GM12875 (cell line): ENCODE measurements around the gene HOXA7.

ENCODE experiments used
- H3K4me3 ChIP-seq: one replicate; pipeline ENCODE4 v1.5.1; 2011; ENCODE audit warnings: low read depth, low read length, control low read depth
- TF ChIP-seq, protein P1 (sequence below): IDR thresholded peaks from 2 replicates; pipeline ENCODE4 v1.5.1; 2011; ENCODE audit warnings: low read depth, mild to moderate bottlenecking, control low read depth, inconsistent platforms, low read length, moderate library complexity, borderline replicate concordance; ENCODE audit not compliant: insufficient read depth

HOXA7 gene

DNA sequence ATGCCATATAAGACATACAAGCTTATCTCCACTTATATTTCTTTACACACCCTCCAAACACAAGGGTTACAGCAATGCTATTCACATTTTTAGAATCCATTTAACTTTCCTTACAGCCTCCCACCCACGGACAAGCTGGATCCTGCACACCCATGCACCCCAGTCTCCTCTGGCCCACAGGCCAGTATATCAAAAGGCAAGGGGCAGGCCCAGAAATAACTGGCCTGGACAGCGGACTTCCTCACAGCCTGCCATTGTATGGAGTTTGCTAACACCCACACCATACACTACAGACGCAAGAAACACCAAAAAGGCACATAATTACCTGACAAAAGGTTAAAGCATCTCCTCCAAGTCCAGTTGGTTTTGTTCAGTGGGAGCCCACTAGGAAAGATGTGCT lies 37.9 kb downstream of the HOXA7 start:
- TF ChIP-seq, protein P1, sequence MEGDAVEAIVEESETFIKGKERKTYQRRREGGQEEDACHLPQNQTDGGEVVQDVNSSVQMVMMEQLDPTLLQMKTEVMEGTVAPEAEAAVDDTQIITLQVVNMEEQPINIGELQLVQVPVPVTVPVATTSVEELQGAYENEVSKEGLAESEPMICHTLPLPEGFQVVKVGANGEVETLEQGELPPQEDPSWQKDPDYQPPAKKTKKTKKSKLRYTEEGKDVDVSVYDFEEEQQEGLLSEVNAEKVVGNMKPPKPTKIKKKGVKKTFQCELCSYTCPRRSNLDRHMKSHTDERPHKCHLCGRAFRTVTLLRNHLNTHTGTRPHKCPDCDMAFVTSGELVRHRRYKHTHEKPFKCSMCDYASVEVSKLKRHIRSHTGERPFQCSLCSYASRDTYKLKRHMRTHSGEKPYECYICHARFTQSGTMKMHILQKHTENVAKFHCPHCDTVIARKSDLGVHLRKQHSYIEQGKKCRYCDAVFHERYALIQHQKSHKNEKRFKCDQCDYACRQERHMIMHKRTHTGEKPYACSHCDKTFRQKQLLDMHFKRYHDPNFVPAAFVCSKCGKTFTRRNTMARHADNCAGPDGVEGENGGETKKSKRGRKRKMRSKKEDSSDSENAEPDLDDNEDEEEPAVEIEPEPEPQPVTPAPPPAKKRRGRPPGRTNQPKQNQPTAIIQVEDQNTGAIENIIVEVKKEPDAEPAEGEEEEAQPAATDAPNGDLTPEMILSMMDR = no peak
- no peak overlapping the region for H3K4me3 ChIP-seq

DNA sequence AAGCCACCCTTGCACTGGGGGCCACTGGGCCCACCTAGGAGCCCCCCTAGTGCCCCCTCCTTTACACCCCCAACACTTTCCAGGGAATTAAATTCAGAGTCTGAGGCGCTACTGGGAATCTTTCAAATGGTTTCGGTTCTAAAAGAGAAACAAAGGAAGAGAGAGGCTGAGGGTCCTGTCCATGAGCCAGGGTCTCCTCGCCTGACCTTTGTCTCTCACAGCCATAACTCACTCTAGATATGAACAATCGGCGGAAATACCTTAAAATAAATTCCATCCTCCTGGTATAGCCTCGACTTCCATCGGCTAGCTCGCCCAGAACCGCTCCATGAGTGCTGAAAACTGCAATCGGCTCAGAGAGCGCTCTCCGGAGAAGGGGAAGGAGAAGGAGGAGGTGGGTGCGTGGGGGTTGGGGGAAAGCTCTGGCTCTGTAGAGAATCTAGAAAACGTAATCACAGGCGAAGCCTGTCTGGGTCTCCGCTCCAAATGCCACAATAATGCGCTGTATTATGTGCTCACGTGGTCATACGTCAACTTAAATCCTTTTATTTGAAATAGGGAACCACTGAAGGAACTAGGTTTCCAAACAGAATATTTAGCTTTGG lies 38.5 kb downstream of the HOXA7 start:
- no peak overlapping the region for H3K4me3 ChIP-seq
- TF ChIP-seq, protein P1 = no peak

DNA sequence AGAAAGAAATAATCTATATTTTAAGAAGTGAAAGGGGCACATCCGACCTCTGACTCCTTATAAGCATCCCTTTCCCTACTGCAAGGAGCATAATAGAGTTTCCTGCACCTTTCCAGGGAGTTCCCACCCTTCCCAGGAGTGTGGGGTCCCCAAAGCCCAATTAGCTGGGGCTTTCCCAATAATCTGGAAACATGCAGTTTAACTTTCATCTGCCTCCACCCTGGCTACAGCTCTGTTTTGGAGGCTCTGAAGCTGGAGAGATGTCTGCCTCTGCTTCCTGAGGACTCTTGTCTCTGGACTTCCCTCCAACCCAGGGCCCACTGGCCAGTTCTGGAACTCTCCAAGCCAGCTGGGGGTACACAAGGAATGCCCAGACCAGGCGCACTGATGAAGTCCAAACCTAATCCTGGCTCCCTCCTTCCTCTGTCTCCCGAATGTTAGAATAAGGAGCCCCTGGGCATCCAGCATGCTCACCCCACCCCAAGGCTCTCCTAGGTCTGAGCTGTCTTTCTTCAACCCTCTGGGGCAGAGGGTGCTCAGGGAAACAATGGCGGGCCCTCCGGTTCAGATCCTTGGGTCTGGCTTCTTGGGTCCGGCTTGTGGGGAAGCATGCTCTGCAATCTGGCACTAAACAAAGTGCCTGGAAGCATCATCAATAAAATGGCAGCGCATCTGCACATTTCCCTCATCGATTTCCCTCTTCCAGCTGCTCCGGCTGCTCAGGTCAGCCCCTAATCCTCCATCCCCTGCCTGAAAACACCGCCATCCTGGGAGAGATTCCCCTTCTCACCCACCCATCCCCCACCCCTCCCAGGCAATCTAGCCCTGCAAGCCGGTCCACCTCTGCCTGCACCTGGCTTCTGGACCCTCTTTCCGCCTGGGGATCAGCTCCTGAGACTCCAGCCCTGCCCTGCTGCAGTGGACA lies 39.3 kb downstream of the HOXA7 start:
- TF ChIP-seq, protein P1 = no peak
- no peak overlapping the region for H3K4me3 ChIP-seq

DNA sequence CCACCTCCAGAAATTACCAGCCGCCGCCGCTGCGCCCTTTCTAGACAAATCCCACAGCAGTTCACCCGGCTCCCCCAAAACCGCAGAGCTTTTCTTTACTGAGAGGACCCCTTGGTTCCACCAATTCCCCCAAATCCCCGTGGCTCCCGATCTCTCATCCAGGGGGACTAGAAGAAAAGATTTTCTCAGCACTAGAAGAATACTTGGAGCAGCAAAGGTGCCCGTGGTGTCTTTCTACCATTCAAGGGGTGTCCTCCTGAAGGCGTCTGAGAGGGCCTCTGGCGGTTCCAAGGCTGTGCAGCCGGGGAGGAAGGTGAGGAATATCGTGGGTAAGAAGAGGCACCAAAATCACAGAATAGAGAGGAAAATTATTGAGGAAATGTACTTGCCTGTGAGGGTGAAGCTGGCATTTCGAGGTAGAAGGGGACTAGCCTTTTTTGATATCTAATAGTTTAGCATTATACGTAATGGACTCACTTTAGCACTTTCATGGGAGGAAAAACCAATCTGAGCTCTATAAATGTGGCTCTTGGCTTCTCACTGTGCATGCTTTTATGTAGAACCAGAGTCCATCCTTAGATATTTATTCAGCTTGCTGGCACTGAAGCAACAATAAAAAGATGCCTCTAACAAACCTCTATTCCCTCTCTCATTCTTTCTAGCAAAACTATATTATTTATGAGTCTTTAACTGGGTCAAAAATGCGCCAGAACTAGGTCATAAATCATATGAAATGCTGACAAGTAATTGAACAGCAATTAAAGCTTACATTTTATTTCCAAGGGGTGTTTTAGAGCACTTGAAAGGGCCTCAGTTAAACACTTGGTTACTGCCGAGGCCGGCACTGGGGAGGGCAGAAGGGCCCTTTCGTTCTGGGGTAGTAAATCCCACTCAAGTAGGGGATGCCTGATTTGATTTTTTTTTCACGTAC lies 40.2 kb downstream of the HOXA7 start:
- TF ChIP-seq, protein P1 = no peak

DNA sequence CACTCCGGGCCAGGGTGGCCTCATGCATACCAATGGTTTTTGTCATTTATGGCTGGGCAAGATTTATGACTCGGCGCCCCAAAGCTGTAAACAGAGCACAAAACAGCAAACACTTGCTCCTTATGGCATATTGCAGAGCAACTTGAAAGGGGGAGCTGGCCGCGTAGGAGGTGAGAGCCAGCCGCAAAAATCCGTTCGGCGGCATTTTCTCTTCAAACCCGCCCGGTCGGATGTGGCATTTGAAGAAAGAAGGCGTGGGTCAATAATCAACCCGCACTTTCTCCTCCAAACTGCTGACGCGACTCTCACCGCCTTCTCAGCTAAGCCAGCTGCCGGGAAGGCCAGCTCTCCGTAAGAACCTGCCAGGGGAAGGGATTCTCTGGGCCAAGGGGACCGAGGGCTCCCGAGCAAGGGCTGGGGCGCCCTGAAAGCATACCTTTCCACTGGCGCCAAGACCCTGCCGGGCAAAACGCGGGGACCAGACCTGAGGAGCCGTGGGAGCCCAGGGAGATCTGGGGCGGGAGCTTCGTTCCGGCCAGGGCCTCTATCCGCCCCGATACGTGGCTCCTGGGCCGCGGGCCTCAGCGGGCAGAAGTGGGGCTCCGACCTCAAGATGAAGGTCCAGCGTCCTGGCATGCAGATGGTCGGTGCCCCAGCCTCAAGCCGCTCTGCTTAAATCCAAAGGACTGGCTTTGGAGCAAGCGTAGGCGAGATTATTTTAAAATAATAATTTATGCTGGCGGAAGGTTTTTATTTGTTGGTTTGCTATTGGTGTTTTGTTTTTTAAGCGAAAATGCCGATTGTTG lies 41.1 kb downstream of the HOXA7 start:
- no peak overlapping the region for H3K4me3 ChIP-seq
- TF ChIP-seq, protein P1 = no peak

More for the DNA sequence above, 40.2 kb downstream of the HOXA7 start:
- H3K4me3 ChIP-seq = no peak overlapping the region

DNA sequence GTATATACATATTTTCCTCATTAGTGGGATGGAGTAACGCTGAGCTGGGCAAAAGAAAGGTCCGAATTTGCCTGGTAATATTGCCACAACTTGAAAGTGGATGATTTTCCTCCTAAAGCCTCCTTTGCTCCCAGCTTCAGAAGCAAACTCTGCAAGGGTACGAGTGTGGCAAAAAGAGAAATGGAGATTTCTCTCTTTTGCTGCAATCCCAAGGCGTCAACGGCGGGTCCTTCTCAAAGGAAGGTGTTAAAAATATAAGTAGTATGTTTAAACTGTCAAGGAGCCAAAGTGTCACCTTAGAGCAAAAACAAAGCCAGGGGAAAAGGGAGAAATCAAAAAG lies 41.6 kb downstream of the HOXA7 start:
- TF ChIP-seq, protein P1 = no peak
- no peak overlapping the region for H3K4me3 ChIP-seq
